IMR-90 (cell line): ENCODE measurements around the gene ATXN1. TPM values are rescaled to one million over a fixed set of nuclear protein-coding genes. Genes with fewer than 3 reads are reported as not detected.

Source experiments
- ATAC-seq: fragments of 200-7000 bp; cut with Tn5 transposase; 2 replicates; pipeline ENCODE4 v1.9.1; 2020; ENCODE audit warnings: low read depth, mild to moderate bottlenecking, moderate library complexity
- BruUV-seq: library from RNA; stranded (reverse); fragments of 400-500 nt; replicated peaks from 2 replicates; lab custom pipeline; 2021; lab: Mats Ljungman, UMichigan
- CTCF ChIA-PET: fragments of 300-600 bp; formaldehyde crosslinking; extraction: SDS; loops from one replicate; lab custom pipeline; 2021; ENCODE audit warnings: antibody characterized with exemption; lab: Yijun Ruan, JAX
- POLR2A ChIA-PET: fragments of 300-600 bp; sonication (Branson Sonifier 250); formaldehyde crosslinking; loops from one replicate; lab custom pipeline; 2022; ENCODE audit warnings: antibody characterized with exemption; ENCODE audit not compliant: unreplicated experiment; lab: Charles Lee
- DNase-seq: peaks from one replicate; pipeline ENCODE4 v3.0.0; 2013
- H2AFZ ChIP-seq: replicated peaks from 2 replicates; pipeline ENCODE3; 2013; ENCODE audit warnings: low read length, mild to moderate bottlenecking; ENCODE audit not compliant: poor library complexity
- H2AK5ac ChIP-seq: 2 replicates; pipeline ENCODE4 v1.6.1; 2013; ENCODE audit warnings: low read depth, low read length, inconsistent platforms
- H2AK9ac ChIP-seq: replicated peaks from 2 replicates; pipeline ENCODE3; 2013; ENCODE audit warnings: mild to moderate bottlenecking, low read depth, low read length, moderate library complexity; ENCODE audit not compliant: poor library complexity
- H2BK120ac ChIP-seq: 2 replicates; pipeline ENCODE4 v1.6.1; 2013; ENCODE audit warnings: low read depth, low read length, inconsistent platforms
- H2BK15ac ChIP-seq: 3 replicates; pipeline ENCODE4 v1.6.1; 2013; ENCODE audit warnings: low read depth, low read length, inconsistent platforms
- H2BK20ac ChIP-seq: 2 replicates; pipeline ENCODE4 v1.6.1; 2013; ENCODE audit warnings: low read depth, mild to moderate bottlenecking, inconsistent platforms, low read length, moderate library complexity
- H2BK5ac ChIP-seq: 2 replicates; pipeline ENCODE4 v1.6.1; 2013; ENCODE audit warnings: mild to moderate bottlenecking, low read depth, low read length, inconsistent platforms; ENCODE audit not compliant: poor library complexity, severe bottlenecking
- H3K14ac ChIP-seq: replicated peaks from 2 replicates; pipeline ENCODE4 v1.6.1; 2013; ENCODE audit warnings: low read depth, low read length, inconsistent platforms
- H3K18ac ChIP-seq: 2 replicates; pipeline ENCODE4 v1.6.1; 2013; ENCODE audit warnings: low read depth, low read length, control low read depth
- H3K23ac ChIP-seq: 2 replicates; pipeline ENCODE4 v1.6.1; 2013; ENCODE audit warnings: low read depth, low read length, inconsistent platforms
- H3K27ac ChIP-seq: 2 replicates; pipeline ENCODE4 v1.5.1; 2013; ENCODE audit warnings: mild to moderate bottlenecking, control low read depth, low read length; ENCODE audit not compliant: insufficient read depth
- H3K27me3 ChIP-seq: 2 replicates; pipeline ENCODE4 v1.6.1; 2013; ENCODE audit warnings: low read length; ENCODE audit not compliant: control insufficient read depth, insufficient read depth
- H3K36me3 ChIP-seq: 2 replicates; pipeline ENCODE4 v1.6.1; 2013; ENCODE audit warnings: low read length, mixed read lengths; ENCODE audit not compliant: control insufficient read depth, insufficient read depth
- H3K4ac ChIP-seq: 2 replicates; pipeline ENCODE4 v1.6.1; 2013; ENCODE audit warnings: low read depth, low read length, inconsistent platforms
- H3K4me1 ChIP-seq: 2 replicates; pipeline ENCODE4 v1.6.1; 2013; ENCODE audit warnings: low read length, mixed read lengths; ENCODE audit not compliant: control insufficient read depth, insufficient read depth
- H3K4me2 ChIP-seq: 2 replicates; pipeline ENCODE4 v1.6.1; 2013; ENCODE audit warnings: low read depth, mild to moderate bottlenecking, control low read depth, low read length, moderate library complexity
- H3K4me3 ChIP-seq: 2 replicates; pipeline ENCODE4 v1.5.1; 2013; ENCODE audit warnings: low read depth, mild to moderate bottlenecking, control low read depth, low read length, moderate library complexity; ENCODE audit not compliant: insufficient read depth
- H3K56ac ChIP-seq: 2 replicates; pipeline ENCODE4 v1.6.1; 2013; ENCODE audit warnings: low read length, inconsistent platforms; ENCODE audit not compliant: insufficient read depth; ENCODE audit errors: extremely low read depth
- H3K79me1 ChIP-seq, 2 experiments: 2 replicates each; pipeline ENCODE4 v1.6.1; 2013; ENCODE audit warnings: low read length in 2 of 2, inconsistent platforms in 1 of 2, low read depth in 1 of 2
- H3K9ac ChIP-seq: 2 replicates; pipeline ENCODE4 v1.6.1; 2013; ENCODE audit warnings: low read depth, low read length, control low read depth
- H3K9me1 ChIP-seq: 2 replicates; pipeline ENCODE4 v1.6.1; 2013; ENCODE audit warnings: low read length, inconsistent platforms; ENCODE audit not compliant: insufficient read depth
- H3K9me3 ChIP-seq: 2 replicates; pipeline ENCODE4 v1.6.1; 2013; ENCODE audit warnings: low read length; ENCODE audit not compliant: control insufficient read depth, insufficient read depth
- H4K20me1 ChIP-seq: 2 replicates; pipeline ENCODE4 v1.6.1; 2013; ENCODE audit warnings: low read length, inconsistent platforms; ENCODE audit not compliant: insufficient read depth
- H4K5ac ChIP-seq: 2 replicates; pipeline ENCODE4 v1.6.1; 2013; ENCODE audit warnings: mild to moderate bottlenecking, low read depth, low read length, control low read depth
- H4K8ac ChIP-seq, 2 experiments: 2 replicates each; pipeline ENCODE4 v1.6.1; 2013; ENCODE audit warnings: low read depth in 2 of 2, low read length in 2 of 2, control low read depth in 1 of 2, inconsistent platforms in 1 of 2
- H4K91ac ChIP-seq: 2 replicates; pipeline ENCODE4 v1.6.1; 2013; ENCODE audit warnings: low read depth, low read length, inconsistent platforms; ENCODE audit not compliant: insufficient read depth
- BHLHE40 ChIP-seq: fragments of 150-350 bp; IDR thresholded peaks from 2 replicates; pipeline ENCODE4 v1.6.1; 2016; ENCODE audit warnings: mild to moderate bottlenecking, low read depth, low read length
- CEBPB ChIP-seq: IDR thresholded peaks from 2 replicates; pipeline ENCODE4 v1.6.1; 2012; ENCODE audit warnings: low read depth, low read length, improper control_type of control experiment
- CHD1 ChIP-seq: IDR thresholded peaks from 2 replicates; pipeline ENCODE4 v1.6.1; 2012; ENCODE audit warnings: low read depth, low read length, improper control_type of control experiment
- FOS ChIP-seq: fragments of 150-350 bp; IDR thresholded peaks from 2 replicates; pipeline ENCODE4 v1.6.1; 2016; ENCODE audit warnings: low read depth, low read length
- MAFK ChIP-seq: IDR thresholded peaks from 2 replicates; pipeline ENCODE4 v1.6.1; 2012; ENCODE audit warnings: low read depth, low read length, improper control_type of control experiment
- MAZ ChIP-seq: IDR thresholded peaks from 2 replicates; pipeline ENCODE4 v1.6.1; 2012; ENCODE audit warnings: low read depth, mild to moderate bottlenecking, low read length, improper control_type of control experiment, moderate library complexity, borderline replicate concordance
- MXI1 ChIP-seq: IDR thresholded peaks from 2 replicates; pipeline ENCODE4 v1.6.1; 2012; ENCODE audit warnings: low read depth, mild to moderate bottlenecking, low read length, moderate library complexity, borderline replicate concordance
- NFE2L2 ChIP-seq: fragments of 150-350 bp; IDR thresholded peaks from 2 replicates; pipeline ENCODE4 v1.6.1; 2016; ENCODE audit warnings: low read depth, mild to moderate bottlenecking, low read length
- POLR2A ChIP-seq: IDR thresholded peaks from 2 replicates; pipeline ENCODE4 v1.6.1; 2012; ENCODE audit warnings: mild to moderate bottlenecking, low read depth, low read length
- RAD21 ChIP-seq: IDR thresholded peaks from 2 replicates; pipeline ENCODE4 v1.6.1; 2012; ENCODE audit warnings: low read length, improper control_type of control experiment
- RCOR1 ChIP-seq: IDR thresholded peaks from 2 replicates; pipeline ENCODE4 v1.6.1; 2012; ENCODE audit warnings: mild to moderate bottlenecking, low read length, improper control_type of control experiment; ENCODE audit not compliant: insufficient replicate concordance
- RFX5 ChIP-seq: IDR thresholded peaks from 2 replicates; pipeline ENCODE4 v1.8.0; 2012; ENCODE audit warnings: low read depth, mild to moderate bottlenecking, low read length, moderate library complexity
- SMC3 ChIP-seq: fragments of 150-350 bp; IDR thresholded peaks from 2 replicates; pipeline ENCODE4 v1.6.1; 2016; ENCODE audit warnings: low read depth, mild to moderate bottlenecking, antibody characterized with exemption, low read length, moderate library complexity
- WGBS, 2 experiments: methylation state at CpG; one replicate each; pipeline versions ENCODE4 v1.1.5 to v1.1.7; 2013; ENCODE audit warnings: missing lambda C conversion rate in 2 of 2; ENCODE audit not compliant: insufficient read length in 1 of 2; ENCODE audit errors: extremely low coverage in 2 of 2; 5-methylcytosine and 5-hydroxymethylcytosine counted together
- dilution Hi-C: fragments of 300-500 bp; cut with HindIII; formaldehyde crosslinking; loops from one replicate; pipeline ENCODE4 v1.14.3; 2018; ENCODE audit warnings: low sequenced_read_pairs; ENCODE audit not compliant: unreplicated experiment
- in situ Hi-C: fragments of 300-500 bp; cut with MboI; formaldehyde crosslinking; loops from 3 replicates; pipeline ENCODE4 v1.14.3; 2019; ENCODE audit warnings: low sequenced_read_pairs, inconsistent platforms, mixed read lengths
- intact Hi-C: fragments of 100-400 bp; cut with micrococcal nuclease; formaldehyde crosslinking; loops from 2 replicates; pipeline ENCODE4 v1.10.0; 2022
- polyA plus RNA-seq, 3 experiments: library from polyadenylated mRNA; depleted of rRNA; stranded (reverse); fragments of >200 nt; gene quantifications; 2 replicates each; pipeline ENCODE4 v1.2.3, GENCODE V29; 2012; ENCODE audit warnings: low replicate concordance in 1 of 3
- total RNA-seq: library from RNA; depleted of rRNA; stranded (reverse); fragments of >200 nt; gene quantifications from 2 replicates; pipeline ENCODE4 v1.2.3, GENCODE V29; 2012
- TF ChIP-seq, protein P1 (sequence below): conservative IDR thresholded peaks from 2 replicates; pipeline ENCODE4 v1.5.1; 2012; ENCODE audit warnings: mild to moderate bottlenecking, low read depth, low read length, improper control_type of control experiment
- TF ChIP-seq, protein P2 (sequence below): fragments of 150-350 bp; IDR thresholded peaks from 2 replicates; pipeline ENCODE4 v1.6.1; 2017; ENCODE audit warnings: mild to moderate bottlenecking, antibody characterized with exemption, low read length, low read depth
- TF ChIP-seq, protein P3 (sequence below): fragments of 150-350 bp; IDR thresholded peaks from 2 replicates; pipeline ENCODE4 v1.6.1; 2016; ENCODE audit warnings: low read depth, mild to moderate bottlenecking, low read length, moderate library complexity, borderline replicate concordance

The ATXN1 gene
- total and polyA plus RNA-seq, 2 of the 4 experiments (the other 2 are of a cell fraction), result 7.3 to 11.1 TPM

DNA sequence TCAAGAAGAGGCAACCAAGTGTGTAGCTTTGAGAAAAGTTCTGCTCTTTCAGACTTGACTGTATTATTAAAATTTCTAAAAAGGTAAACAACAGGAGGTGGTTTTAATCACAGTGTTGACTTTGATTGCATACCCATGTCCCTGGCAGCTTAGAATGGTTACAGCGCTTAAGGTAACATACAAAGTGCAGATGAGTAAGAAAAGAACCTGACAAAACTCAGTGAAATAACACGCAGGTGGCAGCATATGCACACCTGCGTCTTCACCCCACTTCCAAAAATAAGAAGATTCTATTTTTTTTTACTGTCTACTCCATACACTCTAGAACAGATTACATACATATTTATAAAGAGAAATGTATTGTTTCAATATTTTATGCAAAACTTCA, 289.4 kb downstream of the ATXN1 start:
- Histone ChIP-seq H4K20me1 (no peaks in the 10 kb centered on the region), H3K4ac (peak overlapping the region; percentile 96), H2BK15ac (peak overlapping the region; percentile 98; the same call in 2 of the 3 replicates), H2AK9ac (no peak overlapping the region), H3K4me1 (peaks cover 21% of the 10 kb centered on the region), H2AFZ (no peak overlapping the region), H3K14ac (peak overlapping the region; percentile 80), H4K91ac (peak overlapping the region; percentile 98), H3K36me3 (no peaks in the 10 kb centered on the region), H2AK5ac (peak overlapping the region; percentile 96), H3K56ac (peak overlapping the region; percentile 51; the same call in 1 of the 2 replicates), H3K9ac (no peak overlapping the region), H3K4me2 (no peak overlapping the region), H3K79me1 (peaks cover 11 to 31% of the 10 kb centered on the region in 2 experiments; a peak in 3 of 4 replicates), H3K9me1 (peaks cover 17% of the 10 kb centered on the region), H3K27ac (peak overlapping the region; percentile 98; the same call in 1 of the 2 replicates), H3K27me3 (no peaks in the 10 kb centered on the region), H3K4me3 (no peak overlapping the region), H3K9me3 (peaks cover 5% of the 10 kb centered on the region), H2BK20ac (peak overlapping the region; percentile 98), H3K18ac (peak overlapping the region; percentile 99), H3K23ac (peak overlapping the region; percentile 96), H4K8ac (peak overlapping the region; percentile 88 to 90; a peak in 3 of 4 replicates), H2BK5ac (peak overlapping the region; percentile 93), H2BK120ac (peak overlapping the region; percentile 97), H4K5ac (peak overlapping the region; percentile 99)
- no TSS peak for BruUV-seq
- dilution Hi-C loops (no loop called here), in situ Hi-C loops (no loop called here), intact Hi-C loops (loop anchor here (2.0 kb wide), 1 partner anchor 133 kb away; no protein-coding TSS in a partner anchor)
- no CpG with 5 or more reads among the region's 3 CpGs for WGBS, 2 experiments
- CTCF ChIA-PET, result interaction anchor here (0.6 to 1.5 kb wide), 2 partner anchors 39 to 1059 kb away, joined by 3 to 4 read pairs; no protein-coding TSS in a partner anchor
- ATAC-seq (no peak), DNase-seq (no peak)
- POLR2A ChIA-PET, result no interaction called here
- TF ChIP-seq NFE2L2 (no peak), CHD1 (no peak), FOS (no peak), MAZ (no peak), RFX5 (no peak), POLR2A (no peak), RCOR1 (no peak), SMC3 (no peak), CEBPB (no peak), MAFK (no peak), MXI1 (no peak), RAD21 (no peak), BHLHE40 (no peak)
- TF ChIP-seq, protein P1, sequence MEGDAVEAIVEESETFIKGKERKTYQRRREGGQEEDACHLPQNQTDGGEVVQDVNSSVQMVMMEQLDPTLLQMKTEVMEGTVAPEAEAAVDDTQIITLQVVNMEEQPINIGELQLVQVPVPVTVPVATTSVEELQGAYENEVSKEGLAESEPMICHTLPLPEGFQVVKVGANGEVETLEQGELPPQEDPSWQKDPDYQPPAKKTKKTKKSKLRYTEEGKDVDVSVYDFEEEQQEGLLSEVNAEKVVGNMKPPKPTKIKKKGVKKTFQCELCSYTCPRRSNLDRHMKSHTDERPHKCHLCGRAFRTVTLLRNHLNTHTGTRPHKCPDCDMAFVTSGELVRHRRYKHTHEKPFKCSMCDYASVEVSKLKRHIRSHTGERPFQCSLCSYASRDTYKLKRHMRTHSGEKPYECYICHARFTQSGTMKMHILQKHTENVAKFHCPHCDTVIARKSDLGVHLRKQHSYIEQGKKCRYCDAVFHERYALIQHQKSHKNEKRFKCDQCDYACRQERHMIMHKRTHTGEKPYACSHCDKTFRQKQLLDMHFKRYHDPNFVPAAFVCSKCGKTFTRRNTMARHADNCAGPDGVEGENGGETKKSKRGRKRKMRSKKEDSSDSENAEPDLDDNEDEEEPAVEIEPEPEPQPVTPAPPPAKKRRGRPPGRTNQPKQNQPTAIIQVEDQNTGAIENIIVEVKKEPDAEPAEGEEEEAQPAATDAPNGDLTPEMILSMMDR, result no peak
- TF ChIP-seq, protein P2, sequence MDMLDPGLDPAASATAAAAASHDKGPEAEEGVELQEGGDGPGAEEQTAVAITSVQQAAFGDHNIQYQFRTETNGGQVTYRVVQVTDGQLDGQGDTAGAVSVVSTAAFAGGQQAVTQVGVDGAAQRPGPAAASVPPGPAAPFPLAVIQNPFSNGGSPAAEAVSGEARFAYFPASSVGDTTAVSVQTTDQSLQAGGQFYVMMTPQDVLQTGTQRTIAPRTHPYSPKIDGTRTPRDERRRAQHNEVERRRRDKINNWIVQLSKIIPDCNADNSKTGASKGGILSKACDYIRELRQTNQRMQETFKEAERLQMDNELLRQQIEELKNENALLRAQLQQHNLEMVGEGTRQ, result no peak
- TF ChIP-seq, protein P3, sequence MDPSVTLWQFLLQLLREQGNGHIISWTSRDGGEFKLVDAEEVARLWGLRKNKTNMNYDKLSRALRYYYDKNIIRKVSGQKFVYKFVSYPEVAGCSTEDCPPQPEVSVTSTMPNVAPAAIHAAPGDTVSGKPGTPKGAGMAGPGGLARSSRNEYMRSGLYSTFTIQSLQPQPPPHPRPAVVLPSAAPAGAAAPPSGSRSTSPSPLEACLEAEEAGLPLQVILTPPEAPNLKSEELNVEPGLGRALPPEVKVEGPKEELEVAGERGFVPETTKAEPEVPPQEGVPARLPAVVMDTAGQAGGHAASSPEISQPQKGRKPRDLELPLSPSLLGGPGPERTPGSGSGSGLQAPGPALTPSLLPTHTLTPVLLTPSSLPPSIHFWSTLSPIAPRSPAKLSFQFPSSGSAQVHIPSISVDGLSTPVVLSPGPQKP, result no peak
